Activated CD8-positive, alpha-beta memory T cell treated with anti-CD3 and anti-CD28 coated beads for 1 hour (primary cell): Measurements from ENCODE around the gene ACSL1.

ENCODE experiments used
- DNase-seq, 2 donors: peaks; one replicate each; pipeline ENCODE4 v3.0.0-alpha.2; 2020; ENCODE audit warnings: low read depth in 1 of 2; ENCODE audit errors: extremely low read depth in 1 of 2

Gene ACSL1

DNA sequence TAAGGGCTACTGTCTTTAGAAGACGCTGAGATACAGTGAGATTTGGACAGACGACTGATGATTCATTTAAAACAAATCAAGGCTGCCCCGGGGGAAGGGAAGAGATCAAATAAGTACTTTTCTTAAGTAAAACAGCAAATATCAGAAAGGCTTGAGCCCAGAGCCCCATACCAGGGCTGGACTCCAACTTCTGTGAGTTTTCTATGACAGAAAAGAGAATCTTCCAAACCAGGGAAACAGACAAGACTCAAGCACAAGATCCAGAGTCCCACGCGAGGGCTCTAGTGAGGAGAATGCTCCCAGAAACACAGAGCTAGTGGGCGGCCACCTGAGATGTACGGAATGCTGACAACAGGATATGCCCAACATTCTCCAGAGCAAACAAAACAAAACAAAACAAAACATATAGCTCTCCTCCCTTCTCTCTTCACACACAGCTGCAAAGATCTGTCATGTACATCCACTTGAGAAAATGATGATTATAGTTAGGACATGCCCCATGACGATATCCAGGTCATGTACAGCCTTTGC is 13.1 kb downstream of the ACSL1 start:
- DNase-seq = no peak

GRCh38 chr4:184812199-184812542 is 13.6 kb downstream of the ACSL1 start:
- DNase-seq = no peak

DNA sequence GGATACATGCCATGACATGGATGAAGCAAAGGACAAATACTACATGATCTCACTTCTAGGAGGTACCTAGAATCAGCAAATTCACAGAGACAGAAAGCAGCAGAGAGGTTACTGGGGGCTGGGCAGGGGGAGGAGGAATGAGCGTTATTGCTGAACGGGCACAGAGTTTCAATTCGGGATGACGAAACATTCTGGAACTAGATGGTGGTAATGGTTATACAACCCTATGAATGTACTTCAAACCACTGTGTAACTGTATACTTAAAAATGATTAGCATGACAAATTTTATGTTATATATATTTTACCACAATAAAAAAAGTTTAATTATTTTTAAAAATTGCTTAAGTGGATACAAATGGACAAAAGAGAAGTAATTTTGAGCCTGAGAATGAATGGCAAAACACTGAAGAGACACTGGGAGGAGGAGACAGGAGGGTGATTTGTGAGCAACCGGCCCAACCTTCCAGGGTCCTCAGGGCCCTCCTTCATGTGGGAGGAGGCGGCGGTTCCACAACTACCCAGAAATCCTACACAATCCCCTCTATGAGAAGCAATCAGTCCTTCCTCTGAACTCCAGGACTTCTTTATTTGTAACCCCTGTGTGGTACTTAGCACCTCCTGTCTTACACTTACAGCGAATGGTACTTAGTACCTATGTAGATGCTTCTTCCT is 14.1 kb downstream of the ACSL1 start:
- no peak for DNase-seq

DNA sequence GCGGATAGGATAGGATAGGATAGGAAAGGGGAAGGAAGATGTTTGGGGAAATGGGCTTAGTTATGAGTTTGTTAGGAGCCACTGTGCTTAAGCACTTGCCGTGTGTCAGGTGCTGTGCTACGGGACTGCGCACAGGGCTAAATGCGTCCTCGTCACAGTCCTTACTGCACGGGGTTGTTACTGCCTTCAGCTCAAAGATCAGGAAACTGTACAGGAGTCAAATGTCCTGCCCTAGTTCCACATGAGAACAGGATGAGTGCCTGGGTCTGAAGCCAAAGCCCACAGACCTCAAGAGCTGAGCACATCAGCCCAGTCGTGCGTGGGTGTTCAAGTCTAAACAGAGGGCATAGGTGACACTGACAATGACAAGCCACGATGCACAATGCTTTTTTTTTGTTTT is 15.0 kb downstream of the ACSL1 start:
- DNase-seq = no peak

GRCh38 chr4:184808713-184809050 is 17.1 kb downstream of the ACSL1 start:
- DNase-seq = no peak

DNA sequence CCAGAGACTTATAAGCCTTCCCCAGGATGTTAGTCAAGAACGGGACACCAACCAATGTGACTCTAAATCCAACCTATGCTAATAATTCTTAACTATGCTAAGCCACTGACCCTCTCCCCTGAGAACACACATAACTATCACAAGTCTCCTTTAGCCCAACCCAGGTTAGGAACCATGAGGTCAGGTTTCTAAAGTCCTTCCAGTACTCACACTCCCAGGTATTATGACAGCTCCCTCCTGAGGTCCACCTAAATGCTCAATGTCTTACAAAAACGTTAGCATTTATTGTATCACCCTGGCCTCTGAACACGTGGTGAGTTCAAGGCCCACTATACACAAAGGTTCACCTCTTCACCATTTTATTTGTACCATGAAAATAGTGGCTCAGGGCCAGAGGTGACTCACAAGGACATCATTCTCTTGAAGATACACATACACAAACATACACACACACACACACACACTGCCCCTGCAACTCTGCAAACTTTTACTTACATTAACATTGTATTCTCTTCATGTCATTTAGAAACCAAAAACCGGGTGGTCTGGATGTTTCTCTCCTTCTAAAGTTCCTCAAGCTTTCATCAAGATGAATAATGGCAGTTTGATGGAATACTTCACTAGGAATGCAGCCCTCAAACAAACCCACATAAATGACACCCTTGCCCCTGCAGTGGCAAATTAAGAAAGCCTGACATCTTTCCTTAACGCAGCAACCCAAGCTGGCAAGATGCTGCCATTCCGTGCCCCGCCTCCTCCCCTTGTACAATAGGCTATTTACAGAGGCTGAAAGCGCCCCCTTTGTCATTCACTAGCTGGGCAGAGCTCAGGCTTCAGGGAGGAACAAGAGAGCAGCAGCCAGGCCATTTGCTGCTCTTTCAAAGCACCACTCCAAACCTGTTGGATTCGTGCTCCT is 17.7 kb downstream of the ACSL1 start:
- DNase-seq = no peak

GRCh38 chr4:184807256-184807655 is 18.5 kb downstream of the ACSL1 start:
- DNase-seq = no peak

DNA sequence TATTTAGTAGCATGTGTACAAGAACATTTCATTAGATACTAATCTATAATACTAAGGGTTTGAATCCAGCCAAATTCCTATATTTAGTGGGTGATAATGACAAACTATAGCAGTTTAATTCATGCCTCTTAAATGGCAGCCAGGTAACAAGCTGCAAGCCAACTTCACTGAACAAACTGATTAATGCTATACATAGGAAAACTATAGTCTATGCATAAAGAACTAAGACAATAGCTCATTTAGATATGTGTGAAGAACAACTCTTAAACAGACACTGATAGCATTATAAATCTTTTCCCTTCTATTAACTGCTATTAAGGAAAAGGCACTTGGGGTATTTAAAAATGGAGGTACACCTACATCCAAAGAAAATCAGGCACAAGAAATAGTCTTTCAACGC is 19.1 kb downstream of the ACSL1 start:
- no peak for DNase-seq

DNA sequence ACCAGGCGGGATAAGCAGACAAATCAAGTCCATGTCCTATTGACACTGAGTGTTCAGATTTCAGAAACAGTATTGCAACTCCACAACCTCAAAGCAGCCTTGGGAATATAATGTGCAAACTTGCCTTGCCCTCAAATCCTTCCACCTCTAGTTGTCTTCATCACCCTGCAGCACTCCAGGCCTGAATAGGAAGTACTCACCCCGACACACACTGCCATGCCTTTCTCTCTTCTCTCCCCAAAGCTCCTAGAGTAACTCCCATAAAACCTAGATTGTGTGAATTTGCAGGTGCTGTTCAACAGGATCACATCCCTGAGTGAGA is 19.6 kb downstream of the ACSL1 start:
- DNase-seq = no peak

DNA sequence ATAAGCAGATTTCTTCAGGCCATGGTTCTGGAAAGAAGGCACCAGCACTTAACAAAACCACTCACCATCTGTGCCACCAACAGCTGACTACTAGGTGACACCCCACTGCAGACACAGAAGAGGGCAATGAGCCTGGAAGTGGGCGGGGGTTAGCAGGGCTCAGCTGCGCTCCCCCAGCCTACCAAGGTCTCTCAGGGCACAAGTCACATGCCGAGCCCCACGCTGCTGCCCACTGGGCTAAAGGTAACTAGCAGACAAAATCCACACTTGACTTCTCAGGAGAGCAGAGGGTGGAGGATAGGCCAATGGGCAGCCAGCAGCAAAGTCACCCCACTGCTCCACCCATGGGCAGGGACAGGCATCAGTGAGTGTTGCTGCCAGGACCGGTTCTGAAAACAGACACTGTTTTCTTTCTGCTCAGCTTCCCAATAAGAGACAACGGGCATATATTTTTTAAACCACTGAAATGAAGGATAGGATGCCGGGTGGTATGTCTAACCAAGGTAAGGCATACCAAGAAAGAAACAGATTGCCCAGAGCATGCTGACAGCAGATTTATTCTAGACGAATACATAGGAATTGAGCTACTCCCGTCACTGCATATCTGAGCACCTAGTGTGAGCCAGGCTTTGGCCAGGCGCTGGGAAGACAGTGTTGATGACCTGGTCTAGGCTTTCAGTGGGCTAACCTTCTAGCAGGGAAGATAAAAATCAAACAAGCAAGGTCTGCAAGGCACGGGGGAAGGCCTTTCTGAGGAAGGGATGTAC is 20.1 kb downstream of the ACSL1 start:
- DNase-seq = no peak

DNA sequence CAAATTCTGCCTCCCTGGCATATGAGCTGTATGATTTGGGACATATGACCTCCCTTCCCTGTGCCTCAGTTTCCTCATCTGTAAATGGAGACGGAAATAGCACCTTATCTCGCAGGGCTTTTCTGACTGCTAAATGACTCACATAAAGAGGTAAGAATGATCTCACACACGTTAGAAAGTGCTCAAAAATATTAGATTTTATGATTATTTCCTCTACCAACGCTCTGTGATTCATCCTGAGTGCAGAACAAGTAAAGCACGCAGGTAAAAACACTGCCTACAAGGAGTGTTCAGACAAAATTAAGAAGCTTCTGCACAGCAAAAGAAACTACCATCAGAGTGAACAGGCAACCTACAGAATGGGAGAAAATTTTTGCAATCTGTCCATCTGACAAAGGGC is 21.1 kb downstream of the ACSL1 start:
- DNase-seq = no peak

GRCh38 chr4:184803874-184804273 is 21.9 kb downstream of the ACSL1 start:
- DNase-seq = no peak

DNA sequence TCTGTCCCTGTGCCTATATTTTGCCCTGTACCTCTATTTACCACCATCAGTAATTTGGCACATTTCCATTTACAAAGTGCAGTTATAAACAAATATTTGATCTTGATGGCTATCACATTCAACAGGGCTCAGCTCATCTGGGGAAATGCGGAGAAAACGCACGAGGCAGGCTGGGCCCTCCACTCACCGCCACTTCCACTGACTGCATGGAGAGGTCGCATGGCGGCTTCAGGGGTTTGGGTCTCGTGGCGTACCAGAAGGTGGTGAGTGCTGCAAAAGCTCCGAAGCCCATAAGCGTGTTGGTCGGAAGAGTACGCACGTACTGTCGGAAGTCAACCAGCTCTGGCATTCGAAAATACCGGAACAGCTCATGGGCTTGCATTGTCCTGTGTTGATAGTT is 22.6 kb downstream of the ACSL1 start:
- no peak for DNase-seq

DNA sequence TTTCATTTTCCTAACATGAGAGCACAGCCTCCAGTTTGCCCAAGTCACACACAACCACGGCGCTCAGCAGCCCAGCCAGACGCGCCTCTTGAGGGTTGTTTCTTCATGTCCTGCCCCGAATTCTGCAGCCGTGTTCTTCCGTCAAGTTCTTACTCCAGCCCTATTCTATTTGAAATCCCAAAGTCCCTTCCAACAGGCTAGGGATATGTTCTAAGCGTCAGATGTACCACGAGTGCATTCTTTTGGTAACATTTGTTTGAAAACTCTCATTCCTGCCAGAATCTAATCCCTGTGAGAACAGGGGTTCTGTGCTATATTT is 23.1 kb downstream of the ACSL1 start:
- no peak for DNase-seq

DNA sequence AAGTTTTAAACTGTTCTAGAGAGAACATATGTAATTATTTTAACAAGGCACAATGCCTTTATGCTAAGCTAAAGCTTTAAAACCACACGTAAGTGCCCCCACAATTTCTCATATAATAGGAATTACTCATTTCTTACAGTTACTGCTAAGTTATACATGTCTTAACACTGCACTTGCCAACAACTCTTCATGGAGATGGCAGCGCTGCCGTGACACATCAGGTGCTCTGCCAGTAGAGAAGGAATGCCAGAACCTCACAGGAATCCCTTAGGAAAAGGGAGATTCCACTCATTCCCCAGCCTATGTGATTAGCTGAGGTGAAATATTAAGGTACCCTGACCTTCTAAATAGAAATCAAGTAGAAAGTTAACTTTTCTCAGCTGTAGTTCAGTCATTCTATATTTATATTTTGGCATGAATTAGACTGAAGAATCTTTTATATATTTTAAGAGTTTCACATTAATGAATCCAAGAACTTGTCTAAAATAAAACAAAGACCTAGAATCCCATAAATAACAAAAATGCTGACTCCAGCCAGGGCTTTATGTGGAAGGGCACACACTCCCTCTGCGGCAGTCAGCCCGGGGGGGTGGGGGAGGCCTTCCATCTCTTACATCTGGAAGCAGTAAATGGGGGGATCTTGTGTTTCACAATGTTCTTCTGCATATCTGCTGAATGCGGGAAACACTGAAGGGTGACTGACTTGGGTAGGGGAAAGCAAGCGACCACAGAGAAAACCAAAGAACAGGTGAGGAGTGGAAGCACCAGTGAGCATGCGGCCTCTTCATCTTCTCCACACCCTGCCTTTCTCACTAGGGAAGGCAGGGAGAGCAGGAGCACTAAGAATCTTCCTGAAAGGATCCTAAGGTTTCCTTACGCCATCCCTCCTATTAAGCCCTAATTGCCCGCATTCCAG is 23.7 kb downstream of the ACSL1 start:
- no peak for DNase-seq

DNA sequence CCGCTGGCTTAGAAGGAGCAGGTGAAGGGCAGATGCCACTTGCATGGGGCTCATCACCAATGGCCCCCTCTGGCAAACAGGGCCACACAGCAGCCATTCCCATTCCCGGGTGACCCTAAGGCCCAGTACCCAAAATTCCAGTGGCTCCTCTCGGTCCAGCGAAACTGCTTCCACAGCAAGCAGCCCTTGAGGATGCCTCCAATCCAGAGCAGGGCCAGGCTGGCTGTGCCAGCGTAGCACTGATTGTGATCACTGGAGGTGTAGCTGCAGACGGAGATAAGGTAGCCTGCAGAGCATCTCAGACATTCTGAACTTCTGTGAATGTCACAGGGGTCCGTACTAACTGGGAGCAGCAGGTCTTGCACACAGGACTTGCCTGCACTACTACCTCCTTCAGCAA is 27.3 kb downstream of the ACSL1 start:
- DNase-seq = no peak

- no peak for DNase-seq
These were observed 28.9 kb downstream of the ACSL1 start for GRCh38 chr4:184796906-184797305.

DNA sequence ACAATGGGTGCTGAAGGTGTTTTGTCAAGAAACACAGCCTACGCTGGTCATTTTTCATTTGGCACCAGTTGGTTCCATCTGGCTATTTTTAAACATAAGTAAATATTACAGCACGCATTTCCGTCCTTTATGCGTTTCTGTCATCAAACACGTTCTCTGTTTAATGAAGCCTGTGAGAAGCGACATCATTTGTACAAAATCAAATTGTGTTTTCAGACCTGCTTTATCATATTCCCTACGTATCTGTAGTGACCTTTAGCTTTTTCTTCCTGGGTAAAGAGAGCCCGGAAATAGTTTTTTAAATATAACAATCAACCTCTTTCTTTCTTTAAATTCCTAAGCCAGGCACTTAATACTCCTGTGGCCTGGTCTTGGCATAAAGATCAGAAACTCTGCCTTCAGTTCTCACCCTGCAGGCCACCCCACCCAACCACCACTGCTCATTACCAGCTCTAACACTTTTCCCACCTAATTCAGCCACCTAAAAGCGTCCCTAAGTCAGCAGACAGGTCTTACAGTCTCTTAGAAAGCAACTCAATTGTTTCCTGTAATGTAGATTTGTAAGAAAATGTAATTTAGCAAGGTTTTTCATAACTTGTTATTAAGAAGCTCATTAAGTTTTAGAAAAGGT is 30.4 kb downstream of the ACSL1 start:
- no peak for DNase-seq

- DNase-seq = no peak
These were observed 31.3 kb downstream of the ACSL1 start for GRCh38 chr4:184794470-184794869.

- DNase-seq = no peak
These were observed 31.9 kb downstream of the ACSL1 start for GRCh38 chr4:184793735-184794355.
